Adrenal gland (tissue), 5 donors: ENCODE measurements around the gene KLC4.

Source experiments
- CTCF ChIP-seq, 6 experiments: fragments of 450-650 bp in 4 of 6; fragments of 200-600 bp in 2 of 6; sonication (generic) in 1 of 6; IDR thresholded peaks; 1 replicate in 5 of 6; 2 replicates in 1 of 6; pipeline versions ENCODE4 v1.5.1 to v1.8.0; 2016 to 2021; ENCODE audit warnings: antibody characterized with exemption in 6 of 6, mild to moderate bottlenecking in 2 of 6, moderate library complexity in 1 of 6
- POLR2A ChIP-seq, 2 donors: fragments of 450-650 bp; IDR thresholded peaks; one replicate each; pipeline ENCODE4 v1.6.1; 2017; ENCODE audit warnings: antibody characterized with exemption in 2 of 2, mild to moderate bottlenecking in 2 of 2, moderate library complexity in 1 of 2
- donor health status: DM: no; HTN: no; CAD: no.

DNA sequence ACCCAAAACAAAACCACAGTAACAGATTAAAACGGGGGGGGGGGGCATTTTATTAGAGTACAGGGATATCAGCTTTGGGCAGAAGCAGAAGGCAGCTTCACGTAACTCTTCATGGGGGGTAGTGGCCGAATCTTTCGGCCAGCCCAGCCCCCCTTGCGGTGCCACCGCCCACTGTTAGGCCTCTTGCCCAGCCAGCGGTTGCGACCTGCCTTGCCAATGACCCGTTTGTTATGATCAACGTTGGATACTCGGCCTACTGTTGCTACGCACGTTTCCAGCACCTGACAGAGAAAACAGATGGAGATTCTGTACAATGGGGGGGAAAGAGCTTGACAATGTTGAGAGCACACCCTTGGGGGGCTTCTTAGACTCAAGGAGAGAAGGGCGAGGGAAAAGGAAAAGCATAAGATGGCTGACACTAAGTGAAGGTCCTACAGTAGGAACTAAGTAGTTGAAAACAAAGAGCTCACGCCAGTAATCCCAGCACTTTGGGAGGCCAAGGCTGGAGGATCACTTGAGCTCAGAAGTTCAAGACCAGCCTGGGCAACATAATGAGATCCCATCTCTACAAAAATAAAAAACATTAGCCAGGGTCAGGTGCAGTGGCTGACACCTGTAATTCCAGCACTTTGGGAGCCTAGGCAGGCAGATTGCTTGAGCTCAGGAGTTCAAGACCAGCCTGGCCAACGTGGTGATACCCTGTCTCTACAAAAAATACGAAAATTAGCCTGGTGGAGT is 5.1 kb upstream of the KLC4 start:
- TF ChIP-seq CTCF (IDR thresholded peaks at IDR 0.05) (no peak), POLR2A (IDR thresholded peaks at IDR 0.05) (no peak)
